K562 (cell line): Measurements from ENCODE around the gene SMG5. TPM values are rescaled to one million over a fixed set of nuclear protein-coding genes. Genes with fewer than 3 reads are reported as not detected.

Source experiments
- ATAC-seq: fragments of 200-7000 bp; cut with Tn5 transposase; 3 replicates; pipeline ENCODE4 v1.9.1; 2020; ENCODE audit warnings: moderate library complexity
- BruUV-seq: library from RNA; stranded (reverse); fragments of 400-500 nt; replicated peaks from 2 replicates; lab custom pipeline; 2021; lab: Mats Ljungman, UMichigan
- CTCF ChIA-PET: fragments of 300-600 bp; formaldehyde crosslinking; extraction: SDS; loops from one replicate; lab custom pipeline; 2021; ENCODE audit warnings: low intra/inter-chr PET ratio; lab: Yijun Ruan, JAX
- POLR2A ChIA-PET: fragments of 300-600, 350-650 bp; sonication (Branson Sonifier 250); formaldehyde crosslinking; extraction: SDS; loops from one replicate; lab custom pipeline; 2021; ENCODE audit warnings: antibody characterized with exemption, inconsistent platforms; lab: Yijun Ruan, JAX
- DNase-seq, 4 experiments: peaks; one replicate each; pipeline versions ENCODE4 v3.0.0 to v3.0.0-alpha.2; 2011 to 2018; ENCODE audit warnings: low spot score in 3 of 4, mixed read lengths in 3 of 4; ENCODE audit errors: extremely low read depth in 1 of 4
- FAIRE-seq: peaks from 2 replicates; lab custom pipeline; 2011; peaks lifted over from hg19 to GRCh38; lab: Jason Lieb, UNC
- H2AFZ ChIP-seq: 2 replicates; pipeline ENCODE4 v1.6.0; 2011; ENCODE audit warnings: low read depth, low read length, control low read depth, inconsistent platforms
- H3K27ac ChIP-seq: fragments of 200-600 bp; 3 replicates; pipeline ENCODE4 v1.8.0; 2011; ENCODE audit warnings: low read depth, mild to moderate bottlenecking, control low read depth, inconsistent platforms, low read length, moderate library complexity, mixed read lengths; ENCODE audit errors: extremely low read depth
- H3K27me3 ChIP-seq, 2 experiments: fragments of 300-600 bp in 1 of 2; 2 replicates in 1 of 2; 3 replicates in 1 of 2; pipeline versions ENCODE4 v1.6.0 to v1.8.0; 2011; ENCODE audit warnings: inconsistent platforms in 2 of 2, low read length in 2 of 2, mild to moderate bottlenecking in 1 of 2, mixed read lengths in 1 of 2, moderate library complexity in 1 of 2; ENCODE audit not compliant: control insufficient read depth in 2 of 2, insufficient read depth in 2 of 2
- H3K36me3 ChIP-seq: fragments of 300-600 bp; 3 replicates; pipeline ENCODE4 v1.8.0; 2011; ENCODE audit warnings: mild to moderate bottlenecking, low read length, inconsistent platforms; ENCODE audit not compliant: control insufficient read depth, insufficient read depth
- H3K4me1 ChIP-seq, 2 experiments: fragments of 200-600 bp in 1 of 2; replicated peaks in 1 of 2; 2 replicates in 1 of 2; 3 replicates in 1 of 2; pipeline versions ENCODE4 v1.5.1 to v1.8.0; 2011; ENCODE audit warnings: inconsistent platforms in 2 of 2, low read length in 2 of 2, mild to moderate bottlenecking in 1 of 2, mixed read lengths in 1 of 2, moderate library complexity in 1 of 2; ENCODE audit not compliant: control insufficient read depth in 2 of 2, insufficient read depth in 2 of 2
- H3K4me2 ChIP-seq: 2 replicates; pipeline ENCODE4 v1.6.1; 2011; ENCODE audit warnings: low read length, control low read depth, inconsistent platforms, mixed read lengths; ENCODE audit not compliant: insufficient read depth
- H3K4me3 ChIP-seq: fragments of 200-600 bp; sonication (generic), shearing (Covaris generic); 2 replicates; pipeline ENCODE4 v1.5.1; 2016; ENCODE audit warnings: control low read depth, inconsistent platforms
- H3K79me2 ChIP-seq: fragments of 200-600 bp; 3 replicates; pipeline ENCODE4 v1.8.0; 2011; ENCODE audit warnings: low read length, inconsistent platforms; ENCODE audit not compliant: control insufficient read depth, insufficient read depth
- H3K9ac ChIP-seq, 2 experiments: 2 replicates each; pipeline versions ENCODE4 v1.6.0 to v1.6.1; 2011; ENCODE audit warnings: low read depth in 2 of 2, low read length in 2 of 2, control low read depth in 1 of 2, inconsistent platforms in 1 of 2, mild to moderate bottlenecking in 1 of 2, mixed read lengths in 1 of 2; ENCODE audit not compliant: insufficient read depth in 1 of 2
- H3K9me1 ChIP-seq: one replicate; pipeline ENCODE4 v1.6.0; 2011; ENCODE audit warnings: inconsistent platforms, mild to moderate bottlenecking, low read length, moderate library complexity; ENCODE audit not compliant: control insufficient read depth, insufficient read depth
- H3K9me3 ChIP-seq: replicated peaks from 2 replicates; pipeline ENCODE4 v1.5.1; 2011; ENCODE audit warnings: low read depth, low read length, inconsistent platforms; ENCODE audit not compliant: control insufficient read depth, insufficient read depth
- H4K20me1 ChIP-seq: replicated peaks from 2 replicates; pipeline ENCODE4 v1.6.1; 2011; ENCODE audit warnings: low read length, inconsistent platforms, mixed read lengths; ENCODE audit not compliant: control insufficient read depth, insufficient read depth
- GABPB2 ChIP-seq: fragments of 250-450 bp; sonication (Bioruptor Pico); conservative IDR thresholded peaks from 2 replicates; pipeline ENCODE4 v1.5.1; 2021; ENCODE audit warnings: mild to moderate bottlenecking
- RBM34 ChIP-seq: fragments of 200-400 bp; formaldehyde crosslinking; IDR thresholded peaks from 2 replicates; pipeline ENCODE4 v1.6.1; 2018; ENCODE audit warnings: low read length, borderline replicate concordance; ENCODE audit not compliant: insufficient read depth
- RFX7 ChIP-seq: fragments of 250-450 bp; sonication (Bioruptor Pico); IDR thresholded peaks from 2 replicates; pipeline ENCODE4 v1.5.1; 2021; ENCODE audit warnings: mild to moderate bottlenecking
- SMARCA4 ChIP-seq: fragments of 450-650 bp; IDR thresholded peaks from 2 replicates; pipeline ENCODE4 v1.6.1; 2016
- XRCC3 ChIP-seq: fragments of 450-650 bp; IDR thresholded peaks from 2 replicates; pipeline ENCODE4 v1.6.1; 2017; ENCODE audit warnings: mild to moderate bottlenecking, moderate library complexity
- WGBS: fragments of 100-300 bp; shearing (Covaris generic); methylation state at CpG from one replicate; pipeline ENCODE4 v1.1.6; 2016; ENCODE audit warnings: low coverage, mixed read lengths; ENCODE audit not compliant: insufficient coverage; ENCODE audit errors: missing lambda C conversion rate; 5-methylcytosine and 5-hydroxymethylcytosine counted together
- in situ Hi-C: fragments of 300-500 bp; cut with MboI; formaldehyde crosslinking; loops from 4 replicates; pipeline ENCODE4 v1.15.0; 2018; ENCODE audit warnings: inconsistent platforms, mixed read lengths
- intact Hi-C: fragments of 100-400 bp; cut with micrococcal nuclease; formaldehyde crosslinking; loops from 2 replicates; pipeline ENCODE4 v1.14.2; 2022
- polyA plus RNA-seq, 8 experiments: library from polyadenylated mRNA; depleted of rRNA in 4 of 8; stranded (reverse) in 5 of 8; unstranded in 3 of 8; fragments of >200 nt; fragmentation: Nextera tagmentation in 2 of 8; fragmentation: Illumina TruSeq in 1 of 8; extraction: Ambion mirVana in 2 of 8; extraction: Trizol in 1 of 8; gene quantifications; 2 replicates each; pipeline versions ENCODE4 v1.2.1 to v1.2.3, GENCODE V29; 2011 to 2014; ENCODE audit warnings: inconsistent platforms in 1 of 8, missing spikeins in 1 of 8
- total RNA-seq, 7 experiments: library from RNA; depleted of rRNA in 6 of 7; stranded (reverse); fragments of >200 nt in 6 of 7; fragmentation: Illumina TruSeq in 2 of 7; extraction: Trizol in 2 of 7; gene quantifications; 2 replicates each; pipeline versions ENCODE4 v1.2.1 to v1.2.3, GENCODE V29; 2011 to 2021; ENCODE audit warnings: low replicate concordance in 1 of 7

SMG5 gene
- total and polyA plus RNA-seq, 9 of the 15 experiments (the other 6 are each of a cell fraction or from before 2014, with no cell fraction given): 1.4 to 85.9 (median 53.0) TPM

- 72% methylated on average over 6 of the region's 8 CpGs for WGBS
- Histone ChIP-seq H3K79me2 (no peaks in the 10 kb centered on the region), H3K9ac (peak overlapping the region in 1 of 2 experiments; percentile 43; a peak in 1 of 4 replicates), H4K20me1 (no peaks in the 10 kb centered on the region), H2AFZ (no peak overlapping the region), H3K4me1 (peaks cover 7 to 15% of the 10 kb centered on the region in 2 experiments; a peak in 4 of 5 replicates), H3K27me3 (no peaks in the 10 kb centered on the region), H3K9me1 (no peaks in the 10 kb centered on the region), H3K36me3 (peaks cover 23% of the 10 kb centered on the region; the same call in 1 of the 3 replicates), H3K27ac (no peak overlapping the region), H3K4me3 (no peak overlapping the region), H3K4me2 (no peak overlapping the region), H3K9me3 (no peaks in the 10 kb centered on the region)
- POLR2A ChIA-PET: interaction anchor here (0.5 to 1.9 kb wide), 3 partner anchors 10 to 303 kb away, joined by 3 to 16 read pairs (median 3); partner anchors contain the start of genes SMG5 and TMEM79
- CTCF ChIA-PET: no interaction called here
- no peak for ATAC-seq
- TF ChIP-seq XRCC3 (no peak), RFX7 (CRISPR knock-in tag) (no peak), GABPB2 (CRISPR knock-in tag) (no peak), SMARCA4 (no peak), RBM34 (no peak)
- no peak for DNase-seq
- no peak for FAIRE-seq
- in situ Hi-C loops (no loop called here), intact Hi-C loops (no loop called here)
- no TSS peak for BruUV-seq
Measured at GRCh38 chr1:156293098-156293434, 10.4 kb upstream of the SMG5 start.
